Keratinocyte (primary cell): ENCODE results near the gene SMIM28. TPM values are rescaled to one million over a fixed set of nuclear protein-coding genes. Genes with fewer than 3 reads are reported as not detected.

Experiments
- DNase-seq: peaks from one replicate; pipeline ENCODE4 v3.0.0-alpha.2; 2011; ENCODE audit warnings: low read depth, missing footprints, low spot score
- FAIRE-seq: peaks from 2 replicates; lab custom pipeline; 2011; peaks lifted over from hg19 to GRCh38; lab: Jason Lieb, UNC
- H2AFZ ChIP-seq: 2 replicates; pipeline ENCODE4 v1.6.0; 2012; ENCODE audit warnings: low read length, control low read depth, inconsistent platforms; ENCODE audit not compliant: control insufficient read depth
- H3K27ac ChIP-seq: 2 replicates; pipeline ENCODE4 v1.5.1; 2011; ENCODE audit warnings: low read length; ENCODE audit not compliant: control insufficient read depth, insufficient read depth
- H3K27me3 ChIP-seq: 3 replicates; pipeline ENCODE4 v1.6.0; 2011; ENCODE audit warnings: low read length; ENCODE audit not compliant: control insufficient read depth, insufficient read depth; ENCODE audit errors: extremely low read depth
- H3K36me3 ChIP-seq, 2 experiments: 2 replicates in 1 of 2; 3 replicates in 1 of 2; pipeline ENCODE4 v1.5.1; 2011; ENCODE audit warnings: low read length in 2 of 2, mild to moderate bottlenecking in 1 of 2; ENCODE audit not compliant: control insufficient read depth in 2 of 2, insufficient read depth in 2 of 2; ENCODE audit errors: extremely low read depth in 1 of 2
- H3K4me1 ChIP-seq: 3 replicates; pipeline ENCODE4 v1.5.1; 2011; ENCODE audit warnings: low read length; ENCODE audit not compliant: control insufficient read depth, insufficient read depth; ENCODE audit errors: extremely low read depth
- H3K4me2 ChIP-seq: 3 replicates; pipeline ENCODE4 v1.6.0; 2011; ENCODE audit warnings: low read depth, low read length; ENCODE audit not compliant: control insufficient read depth, insufficient read depth; ENCODE audit errors: extremely low read depth
- H3K4me3 ChIP-seq, 3 experiments: fragments of 200-600 bp in 1 of 3; sonication (generic) in 1 of 3; 2 replicates in 2 of 3; 3 replicates in 1 of 3; pipeline ENCODE4 v1.5.1; 2011 to 2016; ENCODE audit warnings: low read length in 3 of 3, mild to moderate bottlenecking in 3 of 3, control low read depth in 2 of 3, inconsistent platforms in 1 of 3, low read depth in 1 of 3, mixed read lengths in 1 of 3, mixed run types in 1 of 3, moderate library complexity in 1 of 3; ENCODE audit not compliant: control insufficient read depth in 2 of 3, insufficient read depth in 2 of 3; ENCODE audit errors: extremely low read depth in 1 of 3
- H3K79me2 ChIP-seq: 2 replicates; pipeline ENCODE4 v1.6.0; 2012; ENCODE audit warnings: low read length; ENCODE audit not compliant: control insufficient read depth, insufficient read depth
- H3K9ac ChIP-seq: 3 replicates; pipeline ENCODE4 v1.6.0; 2011; ENCODE audit warnings: low read length; ENCODE audit not compliant: control insufficient read depth, insufficient read depth; ENCODE audit errors: extremely low read depth
- H3K9me1 ChIP-seq: 3 replicates; pipeline ENCODE4 v1.6.0; 2011; ENCODE audit warnings: low read length; ENCODE audit not compliant: control insufficient read depth, insufficient read depth; ENCODE audit errors: extremely low read depth
- H3K9me3 ChIP-seq: 2 replicates; pipeline ENCODE4 v1.5.1; 2012; ENCODE audit warnings: low read depth, low read length; ENCODE audit not compliant: control insufficient read depth
- H4K20me1 ChIP-seq: 3 replicates; pipeline ENCODE4 v1.6.0; 2011; ENCODE audit warnings: low read length; ENCODE audit not compliant: control insufficient read depth, insufficient read depth; ENCODE audit errors: extremely low read depth
- CTCF ChIP-seq, 3 experiments: IDR thresholded peaks in 1 of 3; conservative IDR thresholded peaks in 1 of 3; optimal IDR thresholded peaks in 1 of 3; 2 replicates in 2 of 3; 3 replicates in 1 of 3; pipeline versions ENCODE3 to v1.5.1; 2011; ENCODE audit warnings: low read length in 3 of 3, mild to moderate bottlenecking in 3 of 3, moderate library complexity in 2 of 3, control low read depth in 1 of 3, inconsistent platforms in 1 of 3; ENCODE audit not compliant: insufficient read depth in 2 of 3; ENCODE audit errors: extremely low read depth in 1 of 3
- EZH2 ChIP-seq: IDR thresholded peaks from one replicate; pipeline ENCODE4 v1.6.1; 2012; ENCODE audit warnings: inconsistent platforms, mild to moderate bottlenecking, low read length, moderate library complexity
- dilution Hi-C: fragments of 300-500 bp; cut with MboI; formaldehyde crosslinking; loops from one replicate; pipeline ENCODE4 v1.7.0; 2020; ENCODE audit warnings: low sequenced_read_pairs; ENCODE audit not compliant: extremely low pct_ligation_motif_present
- polyA minus RNA-seq, 3 experiments: library from RNA; depleted of rRNA, polyadenylated mRNA; stranded (reverse); fragments of >200 nt; gene quantifications; 1 replicate in 1 of 3; 2 replicates in 1 of 3; 3 replicates in 1 of 3; pipeline ENCODE4 v1.2.3, GENCODE V29; 2011
- polyA plus RNA-seq, 5 experiments: library from polyadenylated mRNA; depleted of rRNA in 3 of 5; stranded (reverse) in 3 of 5; stranded (forward) in 1 of 5; unstranded in 1 of 5; fragments of >200 nt; gene quantifications; 1 replicate in 1 of 5; 2 replicates in 3 of 5; 3 replicates in 1 of 5; pipeline versions ENCODE4 v1.2.1 to v1.2.3, GENCODE V29; 2011 to 2012; ENCODE audit warnings: missing spikeins in 2 of 5, low read depth in 1 of 5, low replicate concordance in 1 of 5

SMIM28 gene
- polyA plus RNA-seq (not detected in 3 replicates), polyA minus RNA-seq (not detected in 3 replicates)
- polyA plus RNA-seq (2011; ENCODE audit: low read depth): not detected
- polyA plus RNA-seq (2011; cell fraction: cytosol; rRNA removed): not detected in 2 replicates
- polyA plus RNA-seq (2011; cell fraction: nucleus; rRNA removed): not detected in 2 replicates
- polyA plus RNA-seq (2012; ENCODE audit: low replicate concordance): not detected in 2 replicates
- not detected for polyA minus RNA-seq (2011; cell fraction: cytosol; rRNA and poly(A)+ RNA removed)
- not detected in 2 replicates for polyA minus RNA-seq (2011; cell fraction: nucleus; rRNA and poly(A)+ RNA removed)

- H4K20me1 ChIP-seq: no peaks in the 10 kb centered on the region
- H3K4me3 ChIP-seq: no peak within 1 kb of the TSS
- H3K36me3 ChIP-seq: no peaks in the 10 kb centered on the region
- H3K79me2 ChIP-seq: no peaks in the 10 kb centered on the region
- no peaks in the 10 kb centered on the region for H3K27me3 ChIP-seq
- FAIRE-seq: no peak
- no peaks in the 10 kb centered on the region for H3K9me3 ChIP-seq
- TF ChIP-seq EZH2 (no peak), CTCF (optimal IDR thresholded peaks at IDR 0.05 in 1 of 3, IDR thresholded peaks at IDR 0.05 in 1 of 3, conservative IDR thresholded peaks at IDR 0.05 in 1 of 3; ENCODE audit: extremely low read depth in 1 of 3, insufficient read depth in 2 of 3, low read length in 3 of 3) (no peak)
- H3K4me1 ChIP-seq: no peaks in the 10 kb centered on the region
- dilution Hi-C loops: no loop called here
- DNase-seq: no peak
- no peak within 1 kb of the TSS for H3K9ac ChIP-seq
- no peaks in the 10 kb centered on the region for H3K9me1 ChIP-seq
- H3K27ac ChIP-seq: no peak within 1 kb of the TSS
- H2AFZ ChIP-seq: no peak within 1 kb of the TSS
- H3K4me2 ChIP-seq: no peak within 1 kb of the TSS
These were observed at the start of gene SMIM28 for GRCh38 chr6:138377844-138378243. Gene SMIM28 (plus strand): TSS chr6:138377905. CDS start chr6:138378073, 168 bp downstream.

DNA sequence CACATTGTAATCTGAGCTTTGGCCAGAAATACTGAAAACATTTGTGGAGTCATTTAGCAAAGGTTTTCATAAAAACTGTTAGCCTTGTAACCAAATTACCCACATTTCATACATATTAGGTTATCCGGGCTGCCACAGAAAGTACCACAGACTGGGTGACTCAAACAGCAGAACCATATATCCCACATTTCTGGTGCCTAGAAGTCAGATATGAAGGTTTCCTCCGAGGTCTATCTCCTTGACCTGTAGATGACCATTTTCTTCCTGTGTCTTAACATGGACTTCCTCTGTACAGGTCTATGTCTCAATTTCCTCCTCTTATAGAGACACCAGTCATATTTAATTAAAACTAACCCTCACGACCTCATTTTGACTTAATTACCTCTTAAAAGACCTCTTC, 49.5 kb upstream of the SMIM28 start:
- dilution Hi-C loops: no loop called here
- Histone ChIP-seq H3K4me2 (no peak overlapping the region), H3K27me3 (no peaks in the 10 kb centered on the region), H3K27ac (no peak overlapping the region), H3K4me3 (no peak overlapping the region), H4K20me1 (no peaks in the 10 kb centered on the region), H3K4me1 (no peaks in the 10 kb centered on the region), H3K9ac (no peak overlapping the region), H2AFZ (no peak overlapping the region), H3K9me1 (no peaks in the 10 kb centered on the region), H3K36me3 (no peaks in the 10 kb centered on the region), H3K79me2 (no peaks in the 10 kb centered on the region), H3K9me3 (no peaks in the 10 kb centered on the region)
- TF ChIP-seq CTCF (optimal IDR thresholded peaks at IDR 0.05 in 1 of 3, IDR thresholded peaks at IDR 0.05 in 1 of 3, conservative IDR thresholded peaks at IDR 0.05 in 1 of 3; ENCODE audit: extremely low read depth in 1 of 3, insufficient read depth in 2 of 3, low read length in 3 of 3) (no peak), EZH2 (no peak)
- no peak for DNase-seq
- FAIRE-seq: no peak
